H1 (cell line): ENCODE results near the gene ACTR3C. TPM values are rescaled to one million over a fixed set of nuclear protein-coding genes. Genes with fewer than 3 reads are reported as not detected.

Experiments used
- PHF8 ChIP-seq: fragments of 200-600 bp; sonication (generic); conservative IDR thresholded peaks from 2 replicates; pipeline ENCODE4 v1.7.1; 2012; ENCODE audit warnings: low read depth, mild to moderate bottlenecking, inconsistent platforms, low read length, moderate library complexity
- POU5F1 ChIP-seq: IDR thresholded peaks from 2 replicates; pipeline ENCODE4 v1.6.1; 2011; ENCODE audit warnings: low read depth, mild to moderate bottlenecking, low read length, moderate library complexity
- RAD21 ChIP-seq, 2 experiments: IDR thresholded peaks in 1 of 2; conservative IDR thresholded peaks in 1 of 2; 2 replicates each; pipeline ENCODE4 v1.6.1; 2011; ENCODE audit warnings: low read depth in 2 of 2, low read length in 2 of 2, improper control_type of control experiment in 1 of 2, inconsistent platforms in 1 of 2, mild to moderate bottlenecking in 1 of 2, moderate library complexity in 1 of 2
- RNF2 ChIP-seq: fragments of 200-900, 300-1000 bp; sonication (generic); IDR thresholded peaks from 2 replicates; pipeline ENCODE4 v1.7.1; 2016; ENCODE audit warnings: borderline replicate concordance, low read depth, mild to moderate bottlenecking, antibody characterized with exemption, low read length; ENCODE audit not compliant: poor library complexity, severe bottlenecking; ENCODE audit errors: missing control alignments
- TAF1 ChIP-seq: IDR thresholded peaks from 2 replicates; pipeline ENCODE4 v1.6.1; 2011; ENCODE audit warnings: mild to moderate bottlenecking, low read depth, low read length
- YY1 ChIP-seq: IDR thresholded peaks from 2 replicates; pipeline ENCODE4 v1.6.1; 2011; ENCODE audit warnings: low read depth, mild to moderate bottlenecking, low read length
- ZNF274 ChIP-seq: IDR thresholded peaks from 2 replicates; pipeline ENCODE4 v1.7.0; 2012; ENCODE audit warnings: low read length, borderline replicate concordance; ENCODE audit errors: extremely low read depth
- polyA plus RNA-seq, 7 experiments: library from polyadenylated mRNA; depleted of rRNA in 3 of 7; stranded (reverse) in 5 of 7; unstranded in 2 of 7; fragments of >200 nt in 5 of 7; fragments of 200-250 nt in 2 of 7; gene quantifications; 1 replicate in 5 of 7; 2 replicates in 1 of 7; 4 replicates in 1 of 7; pipeline versions ENCODE4 v1.2.1 to v1.2.3, GENCODE V29; 2011 to 2013; ENCODE audit warnings: missing spikeins in 2 of 7, mixed read lengths in 2 of 7
- total RNA-seq: library from RNA; stranded (reverse); fragmentation: NEBNext Ultra II Directional; extraction: Animal tissue kit (Norgen Biotek cat#: 25700); gene quantifications from 2 replicates; pipeline ENCODE4 v1.2.1, GENCODE V29; 2021
- TF ChIP-seq, protein P1 (sequence below): IDR thresholded peaks from 2 replicates; pipeline ENCODE4 v1.6.1; 2012; ENCODE audit warnings: inconsistent platforms

ACTR3C gene
- total and polyA plus RNA-seq, 2 of the 8 experiments (the other 6 are each of a cell fraction or from before 2014, with no cell fraction given) = 1.5 TPM; not detected in 1

DNA sequence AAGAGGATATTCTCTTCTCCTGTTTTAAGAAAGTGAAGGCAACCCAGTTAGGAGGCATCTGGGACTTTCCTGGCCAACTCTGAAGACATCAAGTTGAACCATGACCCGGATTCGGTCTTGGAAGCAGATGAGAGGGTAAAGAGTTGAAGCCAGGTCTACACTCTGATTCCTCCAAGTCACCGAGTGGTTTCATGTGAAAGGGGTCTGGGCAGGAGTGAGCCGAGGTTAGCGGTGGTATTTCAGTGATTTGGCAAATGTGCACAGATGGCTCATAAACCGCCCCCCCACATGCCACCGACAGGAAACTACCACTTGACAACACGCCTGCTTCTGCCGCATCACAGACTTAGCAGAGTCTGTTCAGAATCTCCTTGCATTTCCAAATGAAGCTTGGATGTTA is 33.9 kb upstream of the ACTR3C start (continued):
- TF ChIP-seq RNF2 (no peak), PHF8 (no peak), RAD21 (IDR thresholded peaks at IDR 0.05 in 1 of 2, conservative IDR thresholded peaks at IDR 0.05 in 1 of 2; ENCODE audit: low read depth in 2 of 2, low read length in 2 of 2) (no peak), TAF1 (no peak), ZNF274 (no peak), YY1 (no peak), POU5F1 (no peak)
- TF ChIP-seq, protein P1, sequence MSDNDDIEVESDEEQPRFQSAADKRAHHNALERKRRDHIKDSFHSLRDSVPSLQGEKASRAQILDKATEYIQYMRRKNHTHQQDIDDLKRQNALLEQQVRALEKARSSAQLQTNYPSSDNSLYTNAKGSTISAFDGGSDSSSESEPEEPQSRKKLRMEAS = no peak
